G401.6 (cell line): Measurements from ENCODE around the gene OTUD7B.
A peak's percentile ranks its signal among the peaks of the same experiment; 100 is the strongest.
"Not testable (repeated sequence)": the region's sequence is repeated elsewhere in the genome, so short reads cannot be mapped to it uniquely, and the experiment has no call there.

Experiments
- FAIRE-seq: peaks from 2 replicates; lab custom pipeline; 2012; peaks lifted over from hg19 to GRCh38; lab: Jason Lieb, UNC

Gene OTUD7B

DNA sequence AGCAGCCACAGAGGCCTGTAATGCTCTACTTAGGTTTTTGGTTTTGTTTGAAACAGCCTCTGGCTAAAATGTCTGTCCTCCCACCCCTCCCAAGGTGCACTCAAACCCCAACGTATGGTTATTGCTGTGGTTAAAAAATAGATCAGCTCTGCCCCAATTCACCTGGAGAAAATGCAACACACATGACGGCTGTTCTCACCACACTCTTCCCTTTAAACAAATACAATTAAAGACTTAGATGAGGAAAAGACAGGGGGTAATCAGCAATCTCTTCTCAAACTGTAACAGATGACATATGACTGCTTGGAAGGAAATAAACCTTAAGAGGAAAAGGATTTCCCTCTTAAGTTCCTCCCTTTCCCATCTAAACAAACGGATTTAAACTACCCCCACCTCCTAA is 67.6 kb downstream of the OTUD7B start:
- no peak for FAIRE-seq

DNA sequence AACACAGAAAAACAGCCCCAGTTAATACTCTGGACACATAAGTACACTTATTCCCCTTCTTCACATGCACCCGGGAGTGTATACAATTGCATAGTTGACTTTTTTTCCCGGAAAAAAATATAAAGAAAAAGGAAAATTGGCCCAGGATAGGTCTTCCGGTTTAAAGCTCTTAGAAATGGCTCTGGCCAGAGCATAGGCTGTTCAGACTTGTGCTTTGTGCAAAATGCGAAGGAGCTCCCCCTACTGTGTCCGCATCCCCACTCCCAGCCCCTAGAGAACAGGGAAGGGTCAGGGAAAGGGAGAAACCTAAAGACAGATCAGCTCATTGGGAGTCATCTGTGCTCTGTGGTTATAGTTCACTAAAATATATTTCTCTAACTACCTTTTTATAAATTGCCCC is 68.3 kb downstream of the OTUD7B start:
- peak; percentile 87 for FAIRE-seq

DNA sequence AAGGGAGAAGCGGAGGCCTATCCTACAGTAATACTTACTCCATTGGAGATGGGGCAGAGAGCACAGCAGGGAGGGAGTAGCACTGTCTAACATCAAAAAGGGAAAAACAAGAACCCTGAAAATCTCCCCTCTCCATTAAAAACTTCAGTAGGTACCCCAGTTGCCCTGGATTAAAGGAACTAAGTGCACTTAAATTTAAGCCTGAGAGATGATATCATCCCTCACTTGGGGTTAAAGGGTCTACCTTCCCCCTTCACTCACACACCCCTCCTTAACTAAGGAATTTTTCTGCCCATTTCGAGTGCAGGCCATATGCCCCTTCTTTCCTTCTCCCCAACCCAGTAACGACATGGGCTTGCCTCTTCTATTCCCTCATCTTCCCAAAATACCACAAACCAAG is 70.1 kb downstream of the OTUD7B start:
- FAIRE-seq: no peak

DNA sequence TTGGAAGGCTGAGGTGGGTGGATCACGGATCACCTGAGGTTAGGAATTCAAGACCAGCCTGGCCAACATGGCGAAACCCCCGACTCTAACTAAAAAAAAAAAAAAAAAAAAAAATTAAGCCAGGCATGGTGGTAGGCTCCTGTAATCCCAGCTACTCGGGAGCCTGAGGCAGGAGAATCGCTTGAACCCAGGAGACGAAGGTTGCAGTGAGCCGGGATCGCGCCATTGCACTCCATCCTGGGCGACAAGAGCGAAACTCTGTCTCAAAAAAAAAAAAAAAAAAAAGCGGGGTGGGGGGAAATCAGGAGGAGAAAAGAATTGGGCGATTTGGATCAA is 71.9 kb downstream of the OTUD7B start:
- FAIRE-seq: not testable (repeated sequence)

DNA sequence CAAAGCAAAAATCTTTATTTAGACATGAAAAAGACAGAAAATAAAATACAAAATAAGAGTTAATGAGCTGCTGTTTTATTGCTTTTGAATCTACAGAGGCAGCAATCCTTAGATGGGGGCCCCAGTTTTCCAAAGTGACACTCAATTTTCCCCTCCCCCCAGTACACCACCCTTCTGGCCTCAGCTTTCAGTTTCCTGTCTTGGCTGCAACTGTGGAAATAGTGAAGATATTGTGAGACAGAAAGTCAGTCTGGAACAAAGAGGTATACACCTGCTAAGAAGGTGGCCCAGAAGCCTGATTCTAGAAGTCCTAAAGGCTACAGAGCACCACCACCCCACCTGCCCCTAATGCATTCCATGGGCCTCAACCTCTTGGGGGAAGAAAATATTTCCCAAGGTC is 72.8 kb downstream of the OTUD7B start:
- no peak for FAIRE-seq

DNA sequence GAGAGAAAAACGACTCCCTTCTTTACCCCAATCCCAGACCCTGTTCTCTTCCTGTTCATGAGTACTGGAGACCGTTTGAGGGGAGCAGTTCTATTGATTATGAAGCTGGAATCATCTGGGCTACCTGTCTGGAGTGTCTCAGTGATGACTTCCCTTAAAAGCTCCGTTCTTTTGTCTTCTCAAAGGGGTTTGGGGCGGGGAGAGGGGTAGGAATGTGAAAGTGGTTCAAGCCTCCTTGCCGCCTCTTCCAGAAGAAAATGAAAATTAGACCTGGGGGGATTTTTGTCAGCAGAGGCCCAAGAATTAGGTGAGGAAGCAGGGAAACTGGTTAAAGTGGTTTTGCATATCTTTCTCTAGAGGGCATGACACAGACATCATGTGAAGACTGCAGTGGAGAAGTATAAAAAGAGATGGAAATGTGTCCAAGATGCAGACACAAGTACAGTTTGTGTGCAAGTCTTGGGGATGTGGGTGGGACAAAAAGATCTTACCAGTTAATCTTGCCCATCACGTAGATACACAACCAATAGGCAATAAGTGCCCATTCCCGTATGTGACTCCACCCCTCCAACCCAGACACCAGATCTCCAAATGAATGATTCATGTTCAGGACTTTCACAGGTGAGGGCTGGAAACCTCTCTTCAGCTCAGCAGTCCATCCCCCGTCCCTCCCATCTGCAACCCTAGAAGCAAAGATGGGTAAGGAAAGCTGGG is 73.4 kb downstream of the OTUD7B start:
- FAIRE-seq: peak; percentile 97

DNA sequence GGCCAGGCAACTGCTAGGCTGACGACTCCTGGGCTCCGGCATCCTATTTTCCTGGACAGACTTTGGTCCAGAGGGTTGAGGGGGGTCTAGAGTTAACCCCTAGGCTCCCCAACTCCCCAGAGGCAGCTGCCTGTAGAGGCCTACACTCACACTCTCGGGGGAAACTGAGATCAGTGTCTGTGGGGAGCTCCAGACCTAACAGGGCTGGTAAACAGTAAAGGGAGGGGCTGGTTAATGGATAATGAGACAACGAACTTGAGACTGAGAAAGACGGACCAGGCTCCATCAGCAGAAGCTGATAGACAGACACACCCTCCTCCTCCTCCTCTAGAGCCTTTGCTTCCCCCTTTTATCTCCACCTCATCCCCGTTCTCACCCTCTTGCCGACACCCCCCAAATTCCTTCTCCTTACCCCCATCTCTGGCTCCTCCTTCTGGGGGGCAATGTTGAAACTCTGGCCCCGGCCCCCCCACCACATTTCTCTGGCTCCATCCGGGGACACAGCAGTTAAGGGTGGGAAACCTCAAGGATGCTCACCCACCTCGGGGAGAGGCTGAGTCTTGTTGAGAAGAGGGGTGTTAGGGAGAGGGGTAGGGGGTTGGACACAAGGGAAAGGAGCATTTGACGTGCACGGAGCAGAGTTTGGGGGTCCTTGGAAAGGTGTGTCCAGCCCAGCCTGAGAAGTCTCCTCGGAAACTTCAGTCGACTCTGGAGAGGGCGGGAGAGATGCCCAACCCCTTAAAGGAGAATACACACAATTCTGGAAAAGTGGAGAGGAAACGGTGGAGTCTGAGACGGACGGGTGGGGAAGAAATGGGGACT is 74.1 kb downstream of the OTUD7B start, which contains the start of gene MTMR11:
TSS of gene MTMR11 (minus strand) at position 710 of the 822 bp plus-strand sequence. CDS start at position 478, 232 bp downstream.
- FAIRE-seq: no peak

DNA sequence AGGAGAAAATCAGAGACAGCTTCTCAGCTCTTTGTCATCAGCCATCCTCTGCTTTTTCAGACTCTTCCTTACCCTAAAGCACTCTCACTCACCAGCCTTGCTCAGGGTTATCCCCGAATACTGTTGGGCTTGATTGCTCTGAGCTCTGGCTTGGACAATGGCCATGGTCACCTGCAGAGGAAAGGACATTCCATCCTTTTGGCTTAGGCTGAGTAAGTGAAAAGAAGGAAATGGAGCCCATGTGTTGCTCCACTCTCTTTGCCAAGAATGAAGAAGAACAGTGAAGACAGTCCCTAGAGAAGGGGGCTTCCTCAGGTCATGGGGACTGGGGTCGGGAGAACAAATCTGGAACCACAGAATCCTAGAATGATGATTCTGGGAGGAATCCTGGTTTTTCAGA is 76.2 kb downstream of the OTUD7B start:
- FAIRE-seq: no peak

DNA sequence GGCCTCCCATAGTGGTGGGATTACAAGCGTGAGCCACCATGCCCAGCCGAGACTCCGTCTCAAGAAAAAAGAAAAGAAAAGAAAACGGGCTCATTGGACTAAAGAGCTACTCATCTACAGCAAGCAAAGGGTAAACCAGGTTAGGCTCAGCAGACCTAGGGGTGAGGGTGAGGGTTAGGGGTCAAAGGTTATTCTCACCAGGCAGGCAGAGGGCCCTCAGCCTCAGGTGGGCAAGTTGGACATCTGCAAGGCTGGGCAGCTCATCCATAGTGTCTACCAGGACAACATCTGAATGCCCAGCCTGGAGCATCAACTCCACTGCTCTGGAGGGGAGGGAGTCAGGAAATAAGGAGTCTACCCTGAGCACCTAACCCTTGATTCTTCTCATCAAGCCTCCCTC is 77.3 kb downstream of the OTUD7B start:
- no peak for FAIRE-seq

DNA sequence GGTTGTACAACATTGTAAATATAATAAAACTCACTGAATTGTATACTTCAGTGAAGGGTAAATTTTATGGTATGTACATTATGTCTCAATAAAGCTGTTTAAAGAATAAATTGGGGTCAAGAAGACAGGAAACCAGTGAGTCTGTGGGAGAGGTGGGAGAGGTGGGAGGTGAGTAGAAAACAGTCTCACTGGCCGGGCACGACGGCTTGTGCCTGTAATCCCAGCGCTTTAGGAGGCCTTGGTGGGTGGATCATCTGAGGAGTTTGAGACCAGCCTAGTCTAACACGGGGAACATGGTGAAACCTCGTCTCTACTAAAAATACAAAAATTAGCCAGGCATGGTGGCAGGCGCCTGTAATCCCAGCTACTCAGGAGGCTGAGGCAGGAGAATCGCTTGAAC is 78.1 kb downstream of the OTUD7B start:
- no peak for FAIRE-seq

DNA sequence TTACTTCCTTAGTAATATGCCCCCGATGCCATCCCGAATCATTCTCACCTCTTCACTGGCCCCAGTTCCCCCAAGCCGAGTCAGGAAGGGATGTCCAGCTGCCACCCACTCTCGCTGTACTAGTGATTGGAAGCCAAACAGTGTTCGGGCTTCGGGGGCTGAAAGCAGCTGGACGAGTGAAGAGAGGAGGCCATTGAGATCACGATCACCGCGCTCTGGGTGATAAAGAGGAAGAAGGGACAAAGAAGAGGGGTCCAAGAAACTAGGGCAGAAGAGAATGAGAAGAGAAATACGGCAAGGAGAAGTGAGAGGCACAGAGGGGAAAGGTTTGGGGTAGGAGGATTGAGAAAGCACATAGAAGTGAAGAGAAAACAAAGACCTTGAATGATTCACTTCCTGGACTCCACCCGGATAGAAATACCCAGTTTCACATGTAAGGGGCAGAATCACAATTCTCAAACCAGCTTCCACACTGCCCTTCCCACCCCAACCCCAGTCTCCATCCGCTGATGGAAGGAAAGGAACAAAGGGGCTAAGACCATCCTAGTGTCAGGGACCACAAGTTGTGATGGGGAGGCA is 79.2 kb downstream of the OTUD7B start:
- FAIRE-seq: no peak

DNA sequence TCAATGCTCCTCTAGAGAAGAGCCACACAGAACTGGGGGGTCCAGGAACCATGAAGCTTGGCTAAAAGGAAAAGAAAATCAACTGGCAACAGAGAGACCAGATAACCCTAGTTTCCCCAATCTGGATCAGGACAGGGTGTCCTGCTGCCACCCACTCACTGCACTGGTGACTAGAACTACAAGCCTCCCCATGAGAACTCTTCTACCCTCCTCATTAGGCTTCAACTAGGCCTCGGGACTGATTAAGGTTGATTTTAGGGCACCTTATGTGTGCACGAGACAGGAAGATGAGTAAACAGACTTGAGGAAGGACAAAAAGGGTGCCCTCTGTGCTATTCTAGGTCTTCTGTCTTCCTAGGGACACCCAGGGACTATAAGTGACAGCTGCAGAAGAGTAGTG is 80.7 kb downstream of the OTUD7B start:
- FAIRE-seq: no peak

DNA sequence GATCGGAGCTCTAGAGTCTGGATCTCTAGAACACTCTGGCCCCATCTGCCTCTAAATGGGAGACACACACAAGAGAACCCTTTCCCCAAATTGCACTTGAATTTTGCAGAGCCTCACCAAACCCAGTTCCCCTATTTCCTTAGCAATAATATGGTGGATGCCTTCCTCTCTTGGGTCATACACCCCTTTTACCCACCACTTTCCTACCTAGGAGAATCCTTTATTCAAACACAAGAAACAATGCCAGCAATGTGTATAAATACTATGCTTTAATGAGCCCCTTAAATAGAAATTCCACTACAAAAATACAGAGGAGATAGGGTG is 82.2 kb downstream of the OTUD7B start:
- FAIRE-seq: no peak

DNA sequence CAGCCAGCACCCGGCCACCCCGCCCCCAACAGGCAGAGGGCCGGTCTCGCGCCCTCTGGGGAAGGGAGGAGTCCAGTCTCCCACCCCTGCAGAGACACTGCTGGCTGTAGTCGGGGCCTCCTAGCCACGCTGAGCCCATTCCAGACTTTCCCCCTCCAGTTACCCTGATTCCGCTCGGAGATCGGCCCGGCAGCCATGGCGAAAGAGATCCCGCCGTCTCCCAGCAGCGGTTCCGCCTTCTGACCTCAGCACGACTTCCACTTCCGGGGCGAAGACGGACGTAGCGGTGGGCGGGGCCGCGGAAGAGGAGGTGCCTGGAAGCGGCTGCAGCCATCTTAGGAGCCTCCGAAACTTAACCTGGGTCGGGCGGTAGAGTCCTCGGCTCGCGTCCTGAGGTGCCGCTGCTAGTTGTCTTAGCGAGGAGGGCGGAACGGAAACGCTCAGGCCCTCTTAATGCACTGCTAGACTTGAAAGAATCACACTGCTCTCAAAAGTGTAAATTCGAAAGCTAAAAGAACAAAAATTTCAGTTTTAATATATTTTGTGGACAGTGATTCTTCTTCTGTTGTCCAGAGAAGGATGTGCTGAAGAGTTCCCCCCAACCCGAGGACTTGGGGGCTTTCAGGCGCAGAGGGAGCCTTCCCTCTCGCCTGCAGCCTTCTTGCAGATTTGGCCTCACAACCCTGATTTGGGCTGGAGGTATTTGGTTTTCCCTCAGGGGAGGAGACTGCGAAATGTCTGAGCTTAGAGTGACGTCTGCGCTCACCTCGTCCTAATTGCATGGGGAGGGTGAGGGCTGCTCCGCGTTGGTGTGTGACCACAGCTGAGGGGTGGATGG is 82.7 kb downstream of the OTUD7B start, which contains the start of gene SF3B4:
TSS of gene SF3B4 (minus strand) at position 241 of the 838 bp plus-strand sequence. CDS start at position 197, 44 bp downstream.
- FAIRE-seq: peak; percentile 93

DNA sequence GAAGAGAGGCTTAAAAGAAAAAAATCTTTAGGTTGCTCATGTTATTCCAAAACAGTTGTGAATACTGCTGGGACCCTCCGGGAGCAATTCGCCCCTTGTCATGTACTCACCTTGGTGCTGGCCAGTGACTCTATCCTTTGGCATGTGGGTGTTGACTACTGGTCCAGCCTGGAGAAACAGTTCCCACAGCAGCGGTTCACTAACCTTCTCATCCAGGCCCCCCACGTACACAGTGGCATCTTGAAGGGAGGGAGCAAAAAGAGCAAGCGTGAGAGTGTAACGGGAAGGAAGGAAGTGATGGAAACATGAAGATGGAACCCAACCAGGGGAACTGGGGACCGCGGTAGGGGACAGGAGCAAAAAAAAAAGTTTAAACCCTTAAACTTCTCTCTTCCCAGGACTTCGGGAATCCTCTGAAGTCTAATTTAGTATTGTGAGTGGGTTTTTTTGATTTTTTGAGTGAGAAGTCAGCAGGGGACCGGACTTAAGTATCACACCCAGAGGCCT is 83.4 kb downstream of the OTUD7B start:
- no peak for FAIRE-seq

DNA sequence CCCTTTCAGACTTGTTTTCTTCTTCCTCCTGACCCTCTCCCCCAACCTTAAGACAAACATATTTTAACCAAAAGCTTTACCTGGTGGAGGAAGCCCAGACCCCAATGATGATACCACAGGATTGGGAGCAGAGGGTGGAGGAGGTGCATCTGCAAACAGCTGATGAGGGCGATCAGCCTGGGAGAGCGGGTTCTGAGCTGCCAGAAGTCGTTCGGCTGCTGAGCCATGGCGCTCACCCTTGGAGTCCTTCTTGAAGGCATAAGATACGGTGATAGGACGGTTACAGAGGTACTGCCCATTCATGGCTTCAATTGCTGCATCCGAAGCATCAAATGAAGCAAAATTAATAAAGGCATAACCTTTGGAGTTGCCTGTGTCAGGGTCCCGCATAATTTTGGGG is 84.2 kb downstream of the OTUD7B start:
- FAIRE-seq: no peak

DNA sequence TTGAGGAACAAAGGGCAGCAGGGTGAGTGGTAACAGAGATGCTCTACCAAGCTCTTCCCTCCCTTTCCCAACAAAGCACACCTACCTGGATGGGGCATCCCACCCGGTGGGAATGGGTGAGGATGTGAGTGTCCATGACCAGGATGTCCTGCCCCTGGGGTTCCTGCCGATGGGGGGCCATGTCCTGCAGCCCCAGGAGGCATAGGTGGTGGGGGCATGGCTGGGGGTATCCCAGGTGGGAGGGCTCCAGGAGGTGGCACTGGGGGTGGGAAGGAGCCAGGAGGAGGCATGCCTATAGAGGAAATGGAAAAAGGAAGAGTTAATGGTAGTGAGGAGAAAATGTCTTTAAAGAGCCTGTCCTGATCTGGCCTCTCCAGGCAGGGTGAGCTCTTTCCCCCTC is 84.8 kb downstream of the OTUD7B start:
- no peak for FAIRE-seq

DNA sequence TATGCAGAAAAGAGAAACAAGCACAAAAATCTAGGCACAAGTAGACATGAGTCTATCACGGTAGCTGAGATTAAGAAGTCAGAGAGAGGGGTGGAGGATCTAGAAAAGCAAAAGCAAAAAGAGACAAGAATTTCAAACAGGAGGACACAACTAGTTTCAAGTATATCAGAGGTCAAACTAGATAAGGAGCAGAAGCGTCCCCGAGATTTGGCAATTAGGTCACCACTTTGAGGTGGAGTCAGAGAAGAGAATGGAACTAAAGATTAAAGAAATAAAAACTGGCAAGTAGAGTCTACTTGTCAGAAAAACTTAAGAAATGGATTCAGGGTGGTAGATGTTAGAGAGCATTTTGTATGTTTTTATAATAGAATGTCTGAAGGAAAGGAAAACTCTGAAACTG is 85.2 kb downstream of the OTUD7B start:
- FAIRE-seq: no peak

DNA sequence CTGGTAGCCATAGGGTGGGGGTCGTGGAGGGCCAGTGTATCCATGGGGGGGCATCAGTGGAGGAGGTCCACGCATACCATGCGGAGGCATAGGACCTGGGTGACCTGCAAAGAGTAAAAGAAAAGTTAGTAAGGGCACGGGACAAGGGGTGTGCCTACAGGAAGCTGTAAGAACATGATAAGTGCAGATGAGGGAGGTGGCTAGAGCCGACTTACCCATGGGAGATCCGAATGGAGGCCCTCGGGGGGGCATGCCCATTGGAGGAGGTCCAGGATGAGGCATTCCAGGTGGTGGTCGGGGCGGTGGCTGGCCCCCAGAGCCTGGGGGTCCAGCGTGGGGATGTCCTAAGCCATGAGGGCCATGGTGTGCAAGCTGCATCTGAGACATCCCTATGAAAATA is 86.9 kb downstream of the OTUD7B start:
- no peak for FAIRE-seq

DNA sequence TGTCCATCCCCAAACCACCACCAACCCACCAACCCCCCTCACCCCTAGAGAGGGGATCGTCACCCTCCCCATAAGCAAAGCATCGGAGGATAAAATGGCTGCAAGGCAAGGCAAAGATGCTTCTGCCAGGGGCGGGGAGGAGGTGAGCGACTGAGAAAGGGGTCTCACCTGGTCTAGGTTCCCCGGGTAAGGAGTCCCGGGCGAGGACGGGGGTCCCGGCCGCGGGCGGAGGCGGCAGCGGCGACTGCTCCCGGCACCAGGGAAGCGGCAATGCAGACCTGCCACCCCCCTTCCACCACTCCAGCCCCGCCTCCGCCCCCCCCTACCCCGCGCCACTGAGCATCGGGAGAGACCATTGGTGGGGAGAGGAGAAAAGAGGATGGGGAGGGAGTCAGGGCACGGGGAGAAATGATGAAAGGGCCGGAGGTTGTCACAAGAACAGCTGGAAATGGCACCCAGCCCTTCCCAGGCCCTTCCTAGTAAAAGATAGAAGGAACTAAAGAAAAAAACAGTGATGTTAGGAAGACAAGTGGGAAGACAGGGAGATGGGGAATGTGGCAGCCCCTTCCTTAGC is 92.9 kb downstream of the OTUD7B start, which contains the start of gene SV2A:
TSS of gene SV2A (minus strand) at position 274 of the 574 bp plus-strand sequence. CDS start 4,004 bp downstream, outside the sequence.
- FAIRE-seq: no peak

DNA sequence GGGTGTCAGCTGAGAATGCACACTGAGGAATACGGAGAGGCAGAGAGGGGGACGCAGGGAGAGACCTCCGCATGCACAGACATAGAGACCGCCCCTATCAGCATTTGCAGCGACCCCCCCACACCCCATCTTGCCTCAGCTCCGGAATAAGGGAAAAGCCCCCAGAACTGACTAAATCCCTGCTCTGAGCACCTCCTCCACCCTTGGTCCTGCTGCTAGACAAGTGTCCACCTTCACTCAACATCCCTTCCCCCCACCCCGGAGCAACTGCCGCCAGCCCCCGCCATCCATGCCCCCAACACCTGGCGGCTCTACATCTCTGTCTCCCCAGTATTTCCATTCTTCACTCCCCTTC is 93.7 kb downstream of the OTUD7B start:
- FAIRE-seq: no peak
